GM12872 (cell line): ENCODE data around the gene MCRIP2.
A peak's percentile ranks its signal among the peaks of the same experiment; 100 is the strongest.

Experiments used
- TF ChIP-seq, protein P1 (sequence below): IDR thresholded peaks from 3 replicates; pipeline ENCODE4 v1.5.1; 2011; ENCODE audit warnings: low read depth, mild to moderate bottlenecking, low read length, moderate library complexity; ENCODE audit not compliant: insufficient read depth

MCRIP2 gene

DNA sequence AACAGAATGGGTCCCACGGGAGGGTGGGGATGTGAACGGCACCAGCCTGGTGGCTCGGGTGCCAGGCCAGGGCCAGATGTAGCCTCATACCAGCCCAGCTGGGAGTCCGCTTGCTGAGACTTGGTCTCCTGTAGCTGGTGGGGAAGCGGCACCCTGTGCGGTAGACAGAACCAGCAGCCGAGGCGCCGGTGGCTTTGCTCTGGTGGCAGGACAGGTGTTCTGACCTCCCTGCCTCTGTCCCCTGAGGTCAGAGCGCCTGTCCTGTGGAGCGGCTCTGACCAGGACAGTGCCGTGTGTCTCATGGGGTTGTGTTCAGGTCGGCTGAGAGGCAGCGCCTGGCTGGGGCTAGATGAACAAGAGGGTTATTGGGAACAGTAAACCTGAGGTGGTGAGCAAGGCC is 31.6 kb upstream of the MCRIP2 start:
- TF ChIP-seq, protein P1, sequence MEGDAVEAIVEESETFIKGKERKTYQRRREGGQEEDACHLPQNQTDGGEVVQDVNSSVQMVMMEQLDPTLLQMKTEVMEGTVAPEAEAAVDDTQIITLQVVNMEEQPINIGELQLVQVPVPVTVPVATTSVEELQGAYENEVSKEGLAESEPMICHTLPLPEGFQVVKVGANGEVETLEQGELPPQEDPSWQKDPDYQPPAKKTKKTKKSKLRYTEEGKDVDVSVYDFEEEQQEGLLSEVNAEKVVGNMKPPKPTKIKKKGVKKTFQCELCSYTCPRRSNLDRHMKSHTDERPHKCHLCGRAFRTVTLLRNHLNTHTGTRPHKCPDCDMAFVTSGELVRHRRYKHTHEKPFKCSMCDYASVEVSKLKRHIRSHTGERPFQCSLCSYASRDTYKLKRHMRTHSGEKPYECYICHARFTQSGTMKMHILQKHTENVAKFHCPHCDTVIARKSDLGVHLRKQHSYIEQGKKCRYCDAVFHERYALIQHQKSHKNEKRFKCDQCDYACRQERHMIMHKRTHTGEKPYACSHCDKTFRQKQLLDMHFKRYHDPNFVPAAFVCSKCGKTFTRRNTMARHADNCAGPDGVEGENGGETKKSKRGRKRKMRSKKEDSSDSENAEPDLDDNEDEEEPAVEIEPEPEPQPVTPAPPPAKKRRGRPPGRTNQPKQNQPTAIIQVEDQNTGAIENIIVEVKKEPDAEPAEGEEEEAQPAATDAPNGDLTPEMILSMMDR, result no peak

DNA sequence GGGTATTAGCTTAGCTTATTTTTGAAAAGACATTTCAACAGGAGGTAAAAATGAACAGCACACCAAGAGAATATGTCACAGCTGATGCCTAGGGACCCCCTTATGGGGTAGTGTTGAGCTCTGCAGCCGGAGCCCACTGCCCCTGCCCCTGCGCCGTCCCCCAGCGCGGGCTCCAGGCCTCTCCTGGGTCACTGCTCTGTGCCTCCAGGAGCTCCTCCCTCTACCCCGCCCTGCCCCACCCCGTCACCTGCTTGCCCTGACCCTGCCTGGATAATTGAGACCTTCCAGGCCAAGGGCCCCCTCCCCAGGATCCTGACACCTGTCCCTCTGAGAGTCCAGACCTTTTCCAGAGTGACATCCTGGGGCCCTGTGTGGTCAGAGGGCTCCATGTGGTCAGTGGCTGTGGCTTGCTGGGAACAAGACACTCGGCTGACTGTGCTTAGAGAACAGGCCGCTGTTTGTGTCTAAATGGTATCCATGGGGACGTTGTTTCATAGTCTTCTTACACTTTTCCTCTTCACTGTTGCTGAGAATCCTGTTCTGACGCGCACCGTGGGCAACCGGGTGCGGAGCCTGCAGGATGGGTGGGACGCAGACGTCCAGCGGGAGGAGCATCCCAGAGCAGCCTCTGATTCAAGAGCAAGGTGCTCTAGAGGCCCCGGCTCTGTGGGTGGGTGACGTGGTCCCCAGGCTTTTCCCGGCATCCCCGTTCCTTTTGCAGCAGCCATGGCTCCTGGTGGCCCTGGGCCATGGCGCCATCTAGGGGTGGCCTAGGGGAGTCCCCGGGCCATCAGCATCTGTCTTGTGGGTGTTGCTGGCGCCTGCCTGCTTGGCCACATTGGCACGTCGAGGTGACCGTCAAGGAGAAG is 30.9 kb upstream of the MCRIP2 start:
- TF ChIP-seq, protein P1, result peak; percentile 44

DNA sequence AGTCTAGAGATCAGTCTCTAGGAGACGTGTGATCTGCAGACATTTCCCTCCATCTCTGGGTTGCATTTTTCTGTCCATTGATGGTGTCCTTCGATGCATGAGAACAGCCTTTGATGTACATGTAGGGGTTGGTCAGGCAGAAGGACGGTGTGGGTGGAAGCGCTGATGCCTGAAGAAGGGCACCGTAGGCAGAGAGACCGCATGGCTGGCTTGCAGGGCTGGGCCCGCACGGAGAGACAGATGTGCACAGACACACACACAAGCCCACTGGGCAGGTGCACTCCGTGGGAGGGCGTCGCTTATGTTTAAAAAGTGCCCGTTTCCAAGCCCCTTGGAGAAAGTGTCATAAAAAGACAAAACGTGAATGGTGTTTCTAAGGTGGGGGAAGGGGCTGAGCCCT is 26.5 kb upstream of the MCRIP2 start:
- TF ChIP-seq, protein P1, result no peak

GRCh38 chr16:616733-617586 is 24.7 kb upstream of the MCRIP2 start:
- TF ChIP-seq, protein P1, result no peak

GRCh38 chr16:617855-618254 is 23.8 kb upstream of the MCRIP2 start:
- TF ChIP-seq, protein P1, result no peak

DNA sequence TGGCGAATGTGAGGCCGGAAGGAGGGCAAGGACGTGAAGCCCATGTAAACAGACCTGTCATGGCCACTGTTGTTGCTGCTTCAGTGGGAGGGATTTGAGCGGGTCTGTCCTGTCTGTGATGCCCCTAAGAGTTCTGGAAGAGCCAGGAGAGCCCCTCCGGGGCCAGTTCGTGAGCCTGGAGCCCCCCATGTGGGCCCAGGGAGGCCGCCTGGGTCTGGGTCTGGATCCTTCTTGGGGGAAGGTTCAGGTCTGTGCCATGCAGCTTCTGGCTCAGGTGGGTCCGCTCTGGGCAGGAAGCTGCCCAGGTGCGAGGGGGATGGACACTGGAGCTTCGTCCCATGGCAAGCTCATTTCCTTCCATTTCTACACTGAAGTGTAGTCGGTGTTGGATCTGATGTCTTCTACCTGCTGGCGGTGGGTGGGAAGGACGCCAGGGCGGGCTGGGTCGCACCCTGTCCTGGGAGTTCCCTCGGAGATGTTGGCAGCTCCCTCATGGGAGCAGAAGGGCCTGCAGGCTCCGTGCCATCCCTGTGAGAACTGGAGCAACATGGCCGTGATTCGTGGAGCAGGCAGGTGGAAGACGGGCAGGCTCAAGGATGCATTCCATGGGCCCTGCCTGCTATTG is 22.0 kb upstream of the MCRIP2 start:
- TF ChIP-seq, protein P1, result no peak
